GM12878 (cell line): ENCODE measurements around the gene CZIB. TPM values are rescaled to one million over a fixed set of nuclear protein-coding genes. Genes with fewer than 3 reads are reported as not detected.

Experiments
- ATAC-seq: fragments of 200-7000 bp; cut with Tn5 transposase; 3 replicates; pipeline ENCODE4 v1.9.1; 2020; ENCODE audit warnings: mild to moderate bottlenecking, moderate library complexity
- BruUV-seq: library from RNA; stranded (reverse); fragments of 400-500 nt; replicated peaks from 2 replicates; lab custom pipeline; 2021; lab: Mats Ljungman, UMichigan
- CTCF ChIA-PET: fragments of 300-600 bp; sonication (Branson Sonifier 250); formaldehyde crosslinking; extraction: SDS; loops from one replicate; lab custom pipeline; 2021; ENCODE audit warnings: inconsistent platforms; lab: Yijun Ruan, JAX
- POLR2A ChIA-PET: fragments of 350-600 bp; formaldehyde crosslinking; extraction: SDS; loops from one replicate; lab custom pipeline; 2021; ENCODE audit warnings: inconsistent platforms; lab: Charles Lee
- RAD21 ChIA-PET: fragments of 300-600 bp; sonication (Branson Sonifier 250); formaldehyde crosslinking; loops from one replicate; lab custom pipeline; 2023; ENCODE audit warnings: antibody characterized with exemption; ENCODE audit not compliant: unreplicated experiment; lab: Charles Lee
- SMC1A ChIA-PET: fragments of 300-600 bp; sonication (Branson Sonifier 250); formaldehyde crosslinking; loops from one replicate; lab custom pipeline; 2023; ENCODE audit not compliant: unreplicated experiment, uncharacterized antibody; lab: Charles Lee
- DNase-seq: peaks from one replicate; pipeline ENCODE4 v3.0.0-alpha.2; 2011; ENCODE audit warnings: low read depth, low spot score
- FAIRE-seq: peaks from 3 replicates; lab custom pipeline; 2011; peaks lifted over from hg19 to GRCh38; lab: Jason Lieb, UNC
- H2AFZ ChIP-seq: 2 replicates; pipeline ENCODE4 v1.6.0; 2011; ENCODE audit warnings: low read depth, low read length, control low read depth; ENCODE audit not compliant: control insufficient read depth
- H3K27ac ChIP-seq: 2 replicates; pipeline ENCODE4 v1.5.1; 2011; ENCODE audit warnings: control low read depth; ENCODE audit not compliant: control insufficient read depth, insufficient read depth
- H3K27me3 ChIP-seq, 2 experiments: replicated peaks in 1 of 2; 2 replicates each; pipeline versions ENCODE4 v1.6.0 to v1.6.1; 2011; ENCODE audit warnings: low read length in 1 of 2; ENCODE audit not compliant: control insufficient read depth in 2 of 2, insufficient read depth in 2 of 2
- H3K36me3 ChIP-seq, 2 experiments: 2 replicates each; pipeline ENCODE4 v1.5.1; 2011; ENCODE audit warnings: low read length in 1 of 2; ENCODE audit not compliant: control insufficient read depth in 2 of 2, insufficient read depth in 2 of 2
- H3K4me1 ChIP-seq: 2 replicates; pipeline ENCODE4 v1.6.1; 2011; ENCODE audit warnings: mild to moderate bottlenecking, low read length, moderate library complexity, mixed read lengths; ENCODE audit not compliant: control insufficient read depth, insufficient read depth
- H3K4me2 ChIP-seq: 2 replicates; pipeline ENCODE4 v1.6.0; 2011; ENCODE audit warnings: control low read depth; ENCODE audit not compliant: control insufficient read depth, insufficient read depth
- H3K4me3 ChIP-seq: fragments of 200-600 bp; sonication (generic); 2 replicates; pipeline ENCODE4 v1.5.1; 2016
- H3K79me2 ChIP-seq: 2 replicates; pipeline ENCODE4 v1.6.0; 2011; ENCODE audit warnings: low read length; ENCODE audit not compliant: control insufficient read depth, insufficient read depth
- H3K9ac ChIP-seq: 2 replicates; pipeline ENCODE4 v1.8.0; 2011; ENCODE audit warnings: low read length, control low read depth, mixed read lengths; ENCODE audit not compliant: control insufficient read depth, insufficient read depth
- H3K9me3 ChIP-seq: replicated peaks from 3 replicates; pipeline ENCODE4 v1.5.1; 2011; ENCODE audit warnings: mild to moderate bottlenecking, low read length; ENCODE audit not compliant: control insufficient read depth, insufficient read depth
- H4K20me1 ChIP-seq: 2 replicates; pipeline ENCODE4 v1.6.0; 2011; ENCODE audit not compliant: control insufficient read depth, insufficient read depth
- BCL3 ChIP-seq: IDR thresholded peaks from 2 replicates; pipeline ENCODE4 v1.6.1; 2011; ENCODE audit warnings: borderline replicate concordance, low read depth, mild to moderate bottlenecking, moderate library complexity, low read length; ENCODE audit not compliant: insufficient read depth, poor library complexity, severe bottlenecking
- HSF1 ChIP-seq: fragments of 150-350 bp; IDR thresholded peaks from 2 replicates; pipeline ENCODE4 v1.6.1; 2014; ENCODE audit warnings: mild to moderate bottlenecking, low read depth, low read length
- KDM1A ChIP-seq: fragments of 200-600 bp; sonication (generic); IDR thresholded peaks from 2 replicates; pipeline ENCODE4 v1.6.1; 2016; ENCODE audit warnings: borderline replicate concordance
- MYB ChIP-seq: fragments of 150-350 bp; IDR thresholded peaks from 2 replicates; pipeline ENCODE4 v1.6.1; 2014; ENCODE audit warnings: mild to moderate bottlenecking, low read depth, low read length, borderline replicate concordance
- WGBS: methylation state at CpG from one replicate; pipeline ENCODE4 v1.1.6; 2016; ENCODE audit warnings: low lambda C conversion rate; ENCODE audit not compliant: insufficient replicate concordance, insufficient coverage; ENCODE audit errors: missing lambda C conversion rate; 5-methylcytosine and 5-hydroxymethylcytosine counted together
- in situ Hi-C: fragments of 300-500 bp; cut with MboI; formaldehyde crosslinking; loops from 9 replicates; pipeline ENCODE4 v1.14.3; 2018; ENCODE audit warnings: mixed read lengths
- intact Hi-C: fragments of 100-400 bp; cut with micrococcal nuclease; formaldehyde crosslinking; loops from one replicate; pipeline ENCODE4 v1.14.2; 2022; ENCODE audit not compliant: unreplicated experiment
- polyA plus RNA-seq, 11 experiments: library from polyadenylated mRNA; depleted of rRNA in 4 of 11; unstranded in 6 of 11; stranded (reverse) in 5 of 11; fragments of >200 nt; fragmentation: Nextera tagmentation in 4 of 11; fragmentation: Illumina TruSeq in 1 of 11; extraction: Ambion mirVana in 4 of 11; extraction: Trizol in 1 of 11; gene quantifications; 1 replicate in 1 of 11; 2 replicates in 10 of 11; pipeline versions ENCODE4 v1.2.1 to v1.2.3, GENCODE V29; 2011 to 2016; ENCODE audit warnings: inconsistent platforms in 2 of 11, missing spikeins in 2 of 11, low read depth in 1 of 11
- total RNA-seq, 4 experiments: library from RNA; depleted of rRNA in 3 of 4; stranded (reverse); fragments of >200 nt in 3 of 4; fragmentation: Illumina TruSeq in 1 of 4; extraction: Trizol in 1 of 4; gene quantifications; 2 replicates each; pipeline versions ENCODE4 v1.2.1 to v1.2.3, GENCODE V29; 2013 to 2021

Gene CZIB
- total and polyA plus RNA-seq, 10 of the 15 experiments (the other 5 are each of a cell fraction or from before 2014, with no cell fraction given): 36.1 to 68.3 (median 50.4) TPM

GRCh38 chr1:53214376-53214940, 6.0 kb downstream of the CZIB start:
- DNase-seq: no peak
- POLR2A ChIA-PET: no interaction called here
- RAD21 ChIA-PET: no interaction called here
- SMC1A ChIA-PET: interaction anchor here (0.5 to 1.4 kb wide), 2 partner anchors 13 to 745 kb away, joined by 3 to 4 read pairs; no protein-coding TSS in a partner anchor
- H3K9ac ChIP-seq: no peak overlapping the region
- WGBS: 80% methylated on average over 5 of the region's 5 CpGs
- FAIRE-seq: no peak
- no peaks in the 10 kb centered on the region for H3K27me3 ChIP-seq
- in situ Hi-C loops: no loop called here
- TF ChIP-seq BCL3: no peak
- TF ChIP-seq MYB: no peak
- TF ChIP-seq HSF1: no peak
- TF ChIP-seq KDM1A: no peak
- no peaks in the 10 kb centered on the region for H3K9me3 ChIP-seq
- no peak overlapping the region for H3K4me3 ChIP-seq
- H3K4me2 ChIP-seq: no peak overlapping the region
- peaks cover 10 to 23% of the 10 kb centered on the region in 2 experiments for H3K36me3 ChIP-seq
- no peaks in the 10 kb centered on the region for H4K20me1 ChIP-seq
- peaks cover 3% of the 10 kb centered on the region for H3K79me2 ChIP-seq
- CTCF ChIA-PET: no interaction called here
- no peak overlapping the region for H3K27ac ChIP-seq
- H3K4me1 ChIP-seq: 0 out of 2 replicates have a peak, but pooled peaks cover 2% of the 10 kb centered on the region
- H2AFZ ChIP-seq: no peak overlapping the region
- intact Hi-C loops: no loop called here
- no TSS peak for BruUV-seq
- ATAC-seq: no peak
